Neural cell (in vitro differentiated cells): ENCODE data around the gene ZNF79. TPM values are rescaled to one million over a fixed set of nuclear protein-coding genes. Genes with fewer than 3 reads are reported as not detected.

Experiments used
- H2AFZ ChIP-seq: fragments of 200-600, 300-800 bp; sonication (generic), shearing (Covaris generic); 2 replicates; pipeline ENCODE4 v1.6.0; 2014; ENCODE audit warnings: low read depth, mild to moderate bottlenecking, antibody characterized with exemption, low read length, moderate library complexity
- H3F3A ChIP-seq: fragments of 200-600 bp; shearing (Covaris generic); 2 replicates; pipeline ENCODE4 v1.6.1; 2016; ENCODE audit warnings: mild to moderate bottlenecking, moderate library complexity, mixed read lengths, antibody characterized with exemption, low read length; ENCODE audit not compliant: insufficient read depth, poor library complexity, severe bottlenecking
- H3K27ac ChIP-seq: fragments of 200-600, 300-800 bp; sonication (generic), shearing (Covaris generic); 2 replicates; pipeline ENCODE4 v1.5.1; 2014; ENCODE audit warnings: mild to moderate bottlenecking, low read length, moderate library complexity
- H3K27me3 ChIP-seq: fragments of 300-800, 200-600 bp; sonication (generic), shearing (Covaris generic); 2 replicates; pipeline ENCODE4 v1.6.0; 2014; ENCODE audit warnings: mild to moderate bottlenecking, low read depth, low read length, moderate library complexity; ENCODE audit not compliant: insufficient read depth
- H3K36me3 ChIP-seq: fragments of 300-800, 200-600 bp; sonication (generic), shearing (Covaris generic); 2 replicates; pipeline ENCODE4 v1.5.1; 2014; ENCODE audit warnings: mild to moderate bottlenecking, antibody characterized with exemption, low read length, moderate library complexity; ENCODE audit not compliant: insufficient read depth
- H3K4me2 ChIP-seq: fragments of 300-800, 200-600 bp; sonication (generic), shearing (Covaris generic); 2 replicates; pipeline ENCODE4 v1.6.0; 2014; ENCODE audit warnings: mild to moderate bottlenecking, low read length
- H3K4me3 ChIP-seq: fragments of 300-800, 200-600 bp; sonication (generic), shearing (Covaris generic); 2 replicates; pipeline ENCODE4 v1.5.1; 2014; ENCODE audit warnings: mild to moderate bottlenecking, low read length, moderate library complexity
- H3K79me2 ChIP-seq: fragments of 200-600 bp; shearing (Covaris generic); replicated peaks from 2 replicates; pipeline ENCODE4 v1.6.0; 2014; ENCODE audit warnings: mild to moderate bottlenecking, low read length, moderate library complexity; ENCODE audit not compliant: insufficient read depth
- H3K9ac ChIP-seq: fragments of 300-800, 200-600 bp; sonication (generic), shearing (Covaris generic); 2 replicates; pipeline ENCODE4 v1.6.1; 2016; ENCODE audit warnings: mild to moderate bottlenecking, low read length, mixed read lengths
- H3K9me2 ChIP-seq: fragments of 200-600 bp; shearing (Covaris generic); 2 replicates; pipeline ENCODE4 v1.6.1; 2016; ENCODE audit warnings: mild to moderate bottlenecking, low read length, mixed read lengths; ENCODE audit not compliant: insufficient read depth
- H3K9me3 ChIP-seq: fragments of 200-600, 300-800 bp; sonication (generic), shearing (Covaris generic); 2 replicates; pipeline ENCODE4 v1.6.1; 2016; ENCODE audit warnings: mild to moderate bottlenecking, mixed run types, low read length, moderate library complexity, mixed read lengths
- H4K20me1 ChIP-seq: fragments of 200-600 bp; shearing (Covaris generic); 2 replicates; pipeline ENCODE4 v1.6.1; 2016; ENCODE audit warnings: mild to moderate bottlenecking, mixed run types; ENCODE audit not compliant: insufficient read depth
- EP300 ChIP-seq: fragments of 450-650 bp; conservative IDR thresholded peaks from 2 replicates; pipeline ENCODE4 v1.6.1; 2014; ENCODE audit warnings: antibody characterized with exemption, mild to moderate bottlenecking, moderate library complexity; ENCODE audit not compliant: poor library complexity, severe bottlenecking
- EZH2 ChIP-seq: fragments of 200-600, 300-800 bp; shearing (Covaris generic), sonication (generic); IDR thresholded peaks from 2 replicates; pipeline ENCODE4 v1.6.1; 2014; ENCODE audit warnings: antibody characterized with exemption, low read length, borderline replicate concordance, mild to moderate bottlenecking; ENCODE audit not compliant: insufficient read depth, poor library complexity, severe bottlenecking
- MXI1 ChIP-seq: fragments of 450-650 bp; conservative IDR thresholded peaks from 2 replicates; pipeline ENCODE4 v1.6.1; 2014; ENCODE audit warnings: antibody characterized with exemption, mild to moderate bottlenecking; ENCODE audit not compliant: poor library complexity, severe bottlenecking
- POLR2AphosphoS5 ChIP-seq: IDR thresholded peaks from 2 replicates; pipeline ENCODE4 v1.6.1; 2012
- RAD21 ChIP-seq: fragments of 450-650 bp; conservative IDR thresholded peaks from 2 replicates; pipeline ENCODE4 v1.6.1; 2014; ENCODE audit warnings: antibody characterized with exemption, mild to moderate bottlenecking, moderate library complexity
- SMC3 ChIP-seq: fragments of 450-650 bp; conservative IDR thresholded peaks from 2 replicates; pipeline ENCODE4 v1.6.1; 2014; ENCODE audit warnings: antibody characterized with exemption, mild to moderate bottlenecking, moderate library complexity; ENCODE audit not compliant: poor library complexity
- TAF1 ChIP-seq: IDR thresholded peaks from 2 replicates; pipeline ENCODE4 v1.6.1; 2012; ENCODE audit warnings: low read depth
- polyA plus RNA-seq: library from polyadenylated mRNA; depleted of rRNA; stranded (reverse); fragments of >200 nt; gene quantifications from 2 replicates; pipeline ENCODE4 v1.2.3, GENCODE V29; 2014
- TF ChIP-seq, protein P1 (sequence below): IDR thresholded peaks from 2 replicates; pipeline ENCODE4 v1.6.1; 2012; ENCODE audit warnings: borderline replicate concordance
- TF ChIP-seq, protein P2 (sequence below): fragments of 450-650 bp; IDR thresholded peaks from 2 replicates; pipeline ENCODE4 v1.5.1; 2014; ENCODE audit warnings: antibody characterized with exemption, mild to moderate bottlenecking, moderate library complexity; ENCODE audit not compliant: poor library complexity, severe bottlenecking

Gene ZNF79
- polyA plus RNA-seq, 1 donor from 2014 or later, result 2.9 TPM

- TF ChIP-seq POLR2AphosphoS5, result no peak
- Histone ChIP-seq H3F3A (no peaks in the 10 kb centered on the region), H3K27ac (no peak overlapping the region), H3K36me3 (peaks cover 7% of the 10 kb centered on the region), H3K9me3 (no peaks in the 10 kb centered on the region), H3K79me2 (peaks cover 8% of the 10 kb centered on the region), H4K20me1 (no peaks in the 10 kb centered on the region), H3K9ac (no peak overlapping the region), H3K27me3 (no peaks in the 10 kb centered on the region), H3K4me3 (no peak overlapping the region), H3K4me2 (no peak overlapping the region), H3K9me2 (no peaks in the 10 kb centered on the region), H2AFZ (no peak overlapping the region)
Observed at GRCh38 chr9:127448112-127448805, 24.1 kb downstream of the ZNF79 start.

DNA sequence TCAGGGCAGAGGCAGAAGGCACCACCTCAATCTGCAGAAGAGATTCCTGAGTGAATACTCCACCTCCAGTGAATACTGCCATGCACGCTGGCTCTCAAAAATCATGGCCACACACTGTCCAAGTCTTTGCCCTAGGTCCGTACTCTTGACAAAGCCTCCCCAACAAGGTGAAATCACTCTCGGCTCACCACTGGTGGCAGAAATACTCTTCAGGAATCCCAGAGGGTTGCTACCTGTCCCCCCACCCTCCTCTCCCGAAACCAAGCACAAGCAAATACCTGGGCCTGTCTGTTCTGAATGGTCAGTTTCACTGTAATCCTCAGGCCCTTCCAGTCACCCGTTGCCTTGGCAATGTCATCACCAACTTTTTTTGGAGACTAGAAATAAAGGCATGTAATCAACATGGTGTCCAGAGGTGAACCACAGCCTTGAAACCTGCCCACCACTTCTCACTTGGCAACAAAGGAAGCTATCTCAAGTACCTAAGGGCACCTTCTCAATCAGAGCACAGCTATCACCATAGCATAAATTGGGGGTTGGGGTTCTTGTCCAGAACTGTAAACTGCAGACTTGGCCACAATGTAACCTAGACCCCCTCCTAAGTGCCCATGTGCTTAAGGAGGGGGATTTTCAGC, 25.3 kb downstream of the ZNF79 start:
- peak overlapping the region; percentile 86 for H3K4me3 ChIP-seq

More for the DNA sequence above, 25.3 kb downstream of the ZNF79 start:
- H3K27me3 ChIP-seq, result no peaks in the 10 kb centered on the region
- H3K9me2 ChIP-seq, result no peaks in the 10 kb centered on the region
- no peak overlapping the region for H2AFZ ChIP-seq
- TF ChIP-seq EP300 (no peak), EZH2 (no peak), RAD21 (no peak), TAF1 (no peak), SMC3 (no peak), MXI1 (no peak), POLR2AphosphoS5 (no peak)
- TF ChIP-seq, protein P1, sequence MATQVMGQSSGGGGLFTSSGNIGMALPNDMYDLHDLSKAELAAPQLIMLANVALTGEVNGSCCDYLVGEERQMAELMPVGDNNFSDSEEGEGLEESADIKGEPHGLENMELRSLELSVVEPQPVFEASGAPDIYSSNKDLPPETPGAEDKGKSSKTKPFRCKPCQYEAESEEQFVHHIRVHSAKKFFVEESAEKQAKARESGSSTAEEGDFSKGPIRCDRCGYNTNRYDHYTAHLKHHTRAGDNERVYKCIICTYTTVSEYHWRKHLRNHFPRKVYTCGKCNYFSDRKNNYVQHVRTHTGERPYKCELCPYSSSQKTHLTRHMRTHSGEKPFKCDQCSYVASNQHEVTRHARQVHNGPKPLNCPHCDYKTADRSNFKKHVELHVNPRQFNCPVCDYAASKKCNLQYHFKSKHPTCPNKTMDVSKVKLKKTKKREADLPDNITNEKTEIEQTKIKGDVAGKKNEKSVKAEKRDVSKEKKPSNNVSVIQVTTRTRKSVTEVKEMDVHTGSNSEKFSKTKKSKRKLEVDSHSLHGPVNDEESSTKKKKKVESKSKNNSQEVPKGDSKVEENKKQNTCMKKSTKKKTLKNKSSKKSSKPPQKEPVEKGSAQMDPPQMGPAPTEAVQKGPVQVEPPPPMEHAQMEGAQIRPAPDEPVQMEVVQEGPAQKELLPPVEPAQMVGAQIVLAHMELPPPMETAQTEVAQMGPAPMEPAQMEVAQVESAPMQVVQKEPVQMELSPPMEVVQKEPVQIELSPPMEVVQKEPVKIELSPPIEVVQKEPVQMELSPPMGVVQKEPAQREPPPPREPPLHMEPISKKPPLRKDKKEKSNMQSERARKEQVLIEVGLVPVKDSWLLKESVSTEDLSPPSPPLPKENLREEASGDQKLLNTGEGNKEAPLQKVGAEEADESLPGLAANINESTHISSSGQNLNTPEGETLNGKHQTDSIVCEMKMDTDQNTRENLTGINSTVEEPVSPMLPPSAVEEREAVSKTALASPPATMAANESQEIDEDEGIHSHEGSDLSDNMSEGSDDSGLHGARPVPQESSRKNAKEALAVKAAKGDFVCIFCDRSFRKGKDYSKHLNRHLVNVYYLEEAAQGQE, result no peak
- TF ChIP-seq, protein P2, sequence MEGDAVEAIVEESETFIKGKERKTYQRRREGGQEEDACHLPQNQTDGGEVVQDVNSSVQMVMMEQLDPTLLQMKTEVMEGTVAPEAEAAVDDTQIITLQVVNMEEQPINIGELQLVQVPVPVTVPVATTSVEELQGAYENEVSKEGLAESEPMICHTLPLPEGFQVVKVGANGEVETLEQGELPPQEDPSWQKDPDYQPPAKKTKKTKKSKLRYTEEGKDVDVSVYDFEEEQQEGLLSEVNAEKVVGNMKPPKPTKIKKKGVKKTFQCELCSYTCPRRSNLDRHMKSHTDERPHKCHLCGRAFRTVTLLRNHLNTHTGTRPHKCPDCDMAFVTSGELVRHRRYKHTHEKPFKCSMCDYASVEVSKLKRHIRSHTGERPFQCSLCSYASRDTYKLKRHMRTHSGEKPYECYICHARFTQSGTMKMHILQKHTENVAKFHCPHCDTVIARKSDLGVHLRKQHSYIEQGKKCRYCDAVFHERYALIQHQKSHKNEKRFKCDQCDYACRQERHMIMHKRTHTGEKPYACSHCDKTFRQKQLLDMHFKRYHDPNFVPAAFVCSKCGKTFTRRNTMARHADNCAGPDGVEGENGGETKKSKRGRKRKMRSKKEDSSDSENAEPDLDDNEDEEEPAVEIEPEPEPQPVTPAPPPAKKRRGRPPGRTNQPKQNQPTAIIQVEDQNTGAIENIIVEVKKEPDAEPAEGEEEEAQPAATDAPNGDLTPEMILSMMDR, result no peak
- H3F3A ChIP-seq, result no peaks in the 10 kb centered on the region
- H3K9me3 ChIP-seq, result no peaks in the 10 kb centered on the region
- peak overlapping the region; percentile 27 for H3K4me2 ChIP-seq
- H3K79me2 ChIP-seq, result peaks cover 8% of the 10 kb centered on the region
- no peak overlapping the region for H3K27ac ChIP-seq
- H3K36me3 ChIP-seq, result peaks cover 1% of the 10 kb centered on the region
- H3K9ac ChIP-seq, result no peak overlapping the region
- H4K20me1 ChIP-seq, result no peaks in the 10 kb centered on the region
